Islet precursor cell (in vitro differentiated cells): ENCODE results near the gene PRR23E.

Experiments used
- DNase-seq: peaks from one replicate; pipeline ENCODE4 v3.0.0-alpha.2; 2018

Gene PRR23E

DNA sequence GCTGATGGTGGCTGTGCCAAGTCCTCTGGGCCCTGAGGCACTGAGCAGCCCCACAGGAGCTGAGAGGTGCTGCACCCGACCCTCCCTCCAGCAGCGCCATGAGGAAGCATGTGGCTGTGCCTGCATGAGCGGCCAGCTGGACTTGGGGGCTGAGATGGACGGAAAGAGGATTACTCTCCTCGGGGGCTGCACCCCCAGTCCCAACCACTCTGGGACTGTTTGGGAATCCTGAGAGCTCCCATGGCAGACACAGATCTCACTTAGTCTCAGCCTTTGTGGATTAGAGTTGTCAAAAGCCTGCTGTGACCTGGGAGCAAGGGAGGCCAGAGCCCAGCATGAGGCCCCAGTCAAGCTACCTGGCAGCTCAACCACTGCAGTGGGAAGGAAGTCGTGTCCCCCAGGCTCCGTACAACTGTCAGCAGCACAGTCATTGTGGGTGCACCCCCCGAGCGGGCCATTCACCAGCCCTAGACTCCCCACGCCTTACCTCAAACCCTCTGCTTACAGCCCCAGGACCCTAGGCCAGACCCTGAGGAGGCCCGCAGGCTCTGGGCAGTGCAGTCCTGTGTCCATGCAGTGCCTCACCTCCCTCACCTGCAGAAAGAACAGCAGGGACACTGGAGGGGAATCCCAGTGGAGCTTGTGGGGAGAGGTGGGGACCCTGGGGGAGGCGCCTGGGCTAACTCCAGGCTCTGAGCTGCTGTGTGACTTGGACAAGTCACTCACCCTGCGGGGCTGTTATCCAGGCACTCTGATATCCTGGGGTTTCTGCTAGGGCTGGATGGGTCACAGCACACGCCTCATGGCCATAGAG lies 17.1 kb downstream of the PRR23E start:
- peak; percentile 48 for DNase-seq

DNA sequence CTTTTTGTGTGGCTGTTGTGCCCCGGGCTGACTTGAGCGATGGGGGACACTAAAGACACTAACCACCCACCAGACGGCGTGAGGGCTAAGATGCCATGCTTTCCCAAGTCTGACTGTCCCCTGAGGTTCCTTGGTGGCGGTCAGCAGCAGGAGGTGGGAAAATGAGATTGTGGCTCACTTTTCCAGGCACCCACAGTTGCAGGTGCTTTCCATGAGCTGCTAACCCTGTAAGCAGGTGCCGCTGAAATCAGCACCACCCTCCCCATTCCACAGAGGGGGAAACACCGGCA lies 17.7 kb downstream of the PRR23E start:
- DNase-seq, result no peak

DNA sequence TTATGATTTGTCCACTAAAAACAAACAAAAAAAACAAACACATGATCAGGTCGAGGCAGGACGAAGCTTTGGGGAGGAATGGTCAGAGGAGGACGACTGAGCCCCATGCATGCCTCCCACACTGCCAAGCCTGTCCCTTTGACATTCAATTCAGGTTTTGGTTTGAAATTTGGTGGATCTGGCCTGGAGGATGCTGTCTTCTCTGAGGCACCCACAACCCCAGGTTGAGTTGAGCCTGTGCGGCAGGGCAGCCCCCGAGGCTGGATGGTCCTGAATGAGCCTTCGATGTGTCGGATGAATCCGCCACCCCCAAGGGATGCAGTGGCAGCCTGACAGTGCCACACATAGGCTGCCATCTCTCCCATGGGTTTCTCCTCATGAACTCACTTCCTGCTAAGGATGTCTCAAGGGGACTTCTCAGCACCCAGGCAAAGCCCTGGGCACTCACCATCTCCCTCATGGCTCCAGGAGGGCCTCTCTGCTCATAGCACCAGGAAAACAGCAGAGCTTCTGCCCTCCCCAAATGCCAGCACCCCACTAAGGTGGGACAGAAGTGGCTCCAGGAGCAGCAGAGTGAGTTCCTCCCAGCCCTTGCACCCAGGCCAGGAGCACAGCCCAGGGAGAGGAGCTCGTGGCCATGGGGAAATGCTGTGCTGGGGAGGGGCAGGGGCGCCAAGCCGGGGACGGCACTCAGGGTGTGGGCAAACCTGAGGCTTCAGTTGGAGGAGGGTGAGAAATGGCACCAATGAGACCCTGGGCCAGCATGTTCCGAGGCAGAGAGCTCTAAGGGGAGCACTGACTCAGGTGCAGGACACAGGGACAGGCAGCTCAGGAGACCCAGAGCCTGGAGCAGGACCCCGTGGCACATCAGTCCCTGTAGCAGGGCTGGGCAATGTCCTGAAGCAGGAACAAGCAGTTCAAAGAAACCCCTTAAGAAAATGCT lies 18.5 kb downstream of the PRR23E start:
- peak; percentile 42 for DNase-seq

DNA sequence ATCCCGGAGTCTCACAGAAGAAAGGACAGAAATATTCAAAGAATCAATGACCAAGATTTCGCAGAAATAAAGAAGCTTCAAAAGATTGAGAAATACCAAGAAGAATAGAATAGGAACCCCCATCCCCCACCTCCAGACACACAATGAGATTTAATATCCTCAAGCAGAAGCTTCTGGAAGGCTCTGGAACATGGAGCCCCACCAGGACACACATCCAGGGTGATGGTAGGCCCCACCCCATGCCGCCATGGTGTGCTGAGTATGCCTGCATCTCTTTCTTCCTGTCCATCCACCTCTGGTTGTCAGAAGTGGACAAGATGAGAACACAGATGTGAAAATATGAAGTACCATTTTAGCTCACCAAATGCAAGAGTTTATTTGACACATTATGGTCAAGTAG lies 19.3 kb downstream of the PRR23E start:
- no peak for DNase-seq

DNA sequence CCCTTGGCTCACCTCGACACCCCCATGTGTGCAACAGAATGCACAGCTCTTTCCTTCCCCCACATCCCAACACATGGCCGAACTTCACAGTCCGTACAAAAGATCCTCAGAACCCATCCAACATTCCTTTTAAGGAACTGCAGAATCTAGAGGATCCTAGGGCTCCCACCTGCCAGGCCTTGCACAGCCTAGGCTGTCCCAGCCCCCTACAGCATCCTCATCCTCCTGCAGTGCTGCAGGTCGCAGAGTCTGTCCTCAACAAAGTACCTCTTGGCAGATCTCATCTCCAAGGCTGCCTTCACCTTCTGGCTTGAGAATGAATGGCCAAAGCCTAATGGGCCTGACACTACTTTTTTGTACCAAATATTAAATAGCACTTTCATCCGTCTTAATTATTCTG lies 19.8 kb downstream of the PRR23E start:
- DNase-seq, result peak; percentile 7

DNA sequence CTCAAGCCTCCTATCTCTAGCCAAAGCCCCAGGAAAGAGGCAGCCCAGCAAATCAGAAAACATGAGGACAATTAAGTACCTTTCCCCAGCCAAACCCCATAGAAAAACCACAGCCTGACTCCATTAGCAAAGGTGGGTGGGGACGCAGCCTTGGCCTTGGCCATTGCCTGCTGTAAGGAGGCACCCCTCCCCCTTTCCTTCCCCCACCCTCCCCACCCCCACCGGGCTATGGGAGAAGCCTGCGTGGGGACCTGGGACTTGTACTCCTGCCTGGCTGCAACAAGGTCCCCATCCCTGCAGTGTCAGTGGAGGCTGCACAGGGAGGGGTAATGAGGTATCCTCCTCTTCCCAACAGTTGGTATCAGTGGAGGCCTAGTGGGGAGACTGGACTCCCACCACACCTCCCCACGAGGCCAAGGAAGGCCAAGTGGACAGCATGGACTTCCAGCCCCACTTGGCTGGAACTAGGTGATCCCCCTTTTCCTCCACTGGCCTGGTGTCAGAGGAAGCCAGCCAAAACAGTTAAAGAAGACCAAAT lies 20.5 kb downstream of the PRR23E start:
- DNase-seq, result peak; percentile 26

DNA sequence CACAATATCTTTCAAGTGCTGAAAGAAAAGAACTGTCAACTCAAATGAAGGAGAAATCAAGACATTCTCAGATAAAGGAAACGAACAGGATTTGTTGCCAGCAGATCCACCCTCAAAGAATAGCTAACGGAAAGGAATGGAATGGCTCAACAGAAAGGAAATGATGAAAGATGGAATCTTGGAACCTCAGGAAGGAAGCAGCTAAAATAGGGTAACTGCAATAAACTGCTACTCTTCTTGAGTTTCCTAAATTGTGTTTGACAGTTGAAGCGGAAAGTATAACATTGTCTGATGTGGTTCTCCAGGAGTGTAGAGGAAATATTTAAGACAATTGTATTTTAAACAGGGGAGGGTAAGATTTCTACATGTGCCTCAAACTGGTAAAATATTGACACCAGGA lies 22.0 kb downstream of the PRR23E start:
- no peak for DNase-seq

DNA sequence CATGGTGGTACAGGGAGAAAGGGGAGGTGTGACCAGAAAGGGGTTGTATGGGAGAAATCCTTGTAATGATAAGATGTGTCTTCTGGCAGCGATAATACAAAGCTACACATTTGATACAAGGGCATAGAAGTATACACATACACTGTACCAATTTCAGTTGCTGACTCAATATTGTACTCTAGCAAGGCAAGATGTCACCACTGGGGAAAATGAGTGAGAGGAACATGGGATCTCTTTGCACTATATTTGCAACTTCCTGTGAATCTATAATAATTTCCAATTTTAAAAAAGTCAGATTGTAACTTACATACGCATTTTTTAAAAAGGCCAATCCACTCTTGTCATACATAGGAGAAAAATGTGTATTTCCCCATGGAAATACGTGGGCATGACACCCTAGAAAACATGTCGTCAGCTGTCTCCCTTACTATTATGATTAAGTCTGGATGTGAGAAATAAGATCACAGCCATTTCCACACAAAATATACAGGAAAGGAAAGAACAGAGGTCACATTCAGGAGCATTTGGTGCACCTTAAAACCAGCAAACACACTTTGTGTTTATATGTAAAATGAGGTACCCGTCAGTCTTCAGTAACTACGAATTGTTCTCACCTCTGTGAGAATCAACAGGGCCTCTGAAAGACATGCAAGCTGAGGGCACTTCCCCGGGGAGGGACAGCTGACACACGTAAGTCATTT lies 22.9 kb downstream of the PRR23E start:
- DNase-seq, result peak; percentile 20

DNA sequence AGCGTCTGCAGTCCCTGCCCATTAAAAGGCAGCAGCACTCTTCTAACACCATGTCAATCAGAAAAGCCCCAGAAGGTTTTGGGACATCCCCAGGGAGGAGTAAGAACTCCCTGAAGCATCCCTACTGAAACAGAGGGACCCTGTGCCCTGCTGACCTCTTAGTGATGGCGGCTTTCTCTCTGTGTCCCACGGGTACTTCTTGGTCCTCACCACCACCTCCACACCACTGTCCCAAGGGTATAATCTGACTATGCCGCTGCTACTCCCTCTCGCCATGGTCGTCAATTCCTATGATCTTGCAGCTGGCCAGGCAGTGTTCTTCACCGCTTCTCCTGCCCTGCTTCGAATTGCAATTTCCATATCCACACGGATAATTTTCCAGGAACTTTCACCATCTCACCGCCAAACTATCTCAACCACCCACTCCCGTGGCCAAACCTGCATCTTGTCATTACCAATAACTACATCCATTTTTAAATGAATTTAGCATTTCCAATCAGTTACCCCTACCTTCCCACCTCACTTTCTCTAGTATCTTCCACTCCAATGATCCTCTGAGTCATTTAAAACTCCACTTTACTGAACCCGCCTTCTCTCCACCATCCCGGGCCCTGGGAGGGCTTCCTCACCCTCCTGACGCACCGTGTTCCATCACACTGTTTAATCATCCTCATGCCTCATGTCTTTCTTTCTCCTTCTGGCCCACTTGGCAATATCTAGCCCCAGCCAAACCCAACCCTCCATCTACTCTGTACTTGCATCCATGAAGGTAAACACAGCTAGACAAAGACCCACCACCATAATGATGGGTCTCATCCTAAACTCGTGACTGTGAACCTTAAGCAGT lies 23.7 kb downstream of the PRR23E start:
- DNase-seq, result no peak

DNA sequence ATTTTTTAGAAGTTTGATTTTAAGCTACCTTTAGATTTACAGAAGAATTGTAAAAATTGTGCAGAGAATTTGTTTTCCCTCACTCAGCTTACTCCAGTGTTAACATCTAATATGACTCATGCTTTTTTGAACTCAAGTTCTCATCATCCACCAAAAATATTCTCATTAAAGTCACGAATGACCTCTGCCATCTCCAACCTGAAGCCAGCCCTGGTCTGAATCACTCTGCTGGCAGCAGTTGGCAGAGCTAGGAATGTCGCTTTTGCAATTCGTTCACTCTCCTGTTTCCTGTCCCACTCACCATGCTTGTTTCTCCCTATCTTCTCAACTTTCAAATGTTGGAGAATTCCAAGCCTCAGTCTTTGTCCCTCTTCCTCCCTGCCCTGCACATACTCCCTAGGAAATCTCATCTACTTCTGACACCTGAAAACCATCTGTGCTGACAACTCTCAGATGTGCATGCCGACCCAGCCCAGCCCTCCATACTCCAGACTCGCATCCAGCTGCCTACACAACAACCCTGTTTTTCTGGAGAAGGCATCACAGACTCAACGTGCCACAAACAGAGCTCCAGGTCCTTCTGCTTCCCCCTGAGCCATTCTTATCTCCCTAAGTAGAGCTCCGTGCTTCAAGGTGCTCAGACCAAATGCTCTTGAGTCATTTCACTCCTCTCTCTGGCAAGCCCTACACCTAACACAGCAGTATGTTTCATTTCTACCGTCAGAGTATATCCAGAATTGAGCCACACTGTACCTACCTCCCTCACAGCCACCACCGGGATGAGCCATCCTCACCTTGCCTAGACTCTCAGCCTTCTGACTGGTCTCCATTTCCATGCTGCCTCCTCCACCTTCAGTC lies 24.9 kb downstream of the PRR23E start:
- no peak for DNase-seq

DNA sequence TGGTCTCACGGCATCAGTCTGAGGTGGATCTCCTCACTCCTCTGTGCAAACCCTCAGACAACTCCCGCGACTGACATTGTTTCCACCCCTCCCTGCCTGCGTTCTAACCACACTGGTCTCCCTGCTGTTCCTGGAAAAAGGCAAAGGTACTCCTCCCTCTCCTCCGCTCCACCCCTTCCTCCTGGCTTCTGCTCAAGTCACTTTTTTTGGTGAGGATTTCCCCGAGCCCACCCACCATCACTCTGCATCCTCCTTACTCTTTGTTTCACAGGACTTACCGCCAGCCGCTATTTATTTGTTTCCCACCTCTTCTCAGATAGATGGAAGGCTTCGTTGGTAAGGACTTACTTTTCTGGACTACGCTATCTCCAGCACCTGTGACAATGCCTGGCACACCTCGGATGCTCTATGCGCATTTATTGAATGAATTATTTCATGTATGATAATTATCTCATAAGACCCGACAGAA lies 25.6 kb downstream of the PRR23E start:
- DNase-seq, result no peak

DNA sequence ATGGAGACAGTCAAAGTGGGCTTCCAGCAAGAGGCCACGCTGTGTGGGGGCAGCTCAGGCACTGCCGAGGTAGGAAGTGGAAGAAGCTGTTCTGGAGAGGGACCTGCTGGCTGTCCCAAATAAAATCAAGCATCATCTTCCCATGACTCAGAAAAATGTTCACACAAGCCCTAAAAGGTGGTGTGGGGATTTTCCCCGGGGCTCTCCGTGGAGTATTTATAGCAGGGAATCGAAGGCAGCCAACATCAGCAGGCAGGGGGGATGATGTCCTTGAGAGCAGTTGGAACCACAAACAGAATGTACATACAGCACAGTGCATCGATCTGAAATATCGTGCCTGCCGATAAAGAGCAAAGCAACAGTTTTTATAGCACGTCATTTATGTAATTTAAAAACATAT lies 27.6 kb downstream of the PRR23E start:
- no peak for DNase-seq

DNA sequence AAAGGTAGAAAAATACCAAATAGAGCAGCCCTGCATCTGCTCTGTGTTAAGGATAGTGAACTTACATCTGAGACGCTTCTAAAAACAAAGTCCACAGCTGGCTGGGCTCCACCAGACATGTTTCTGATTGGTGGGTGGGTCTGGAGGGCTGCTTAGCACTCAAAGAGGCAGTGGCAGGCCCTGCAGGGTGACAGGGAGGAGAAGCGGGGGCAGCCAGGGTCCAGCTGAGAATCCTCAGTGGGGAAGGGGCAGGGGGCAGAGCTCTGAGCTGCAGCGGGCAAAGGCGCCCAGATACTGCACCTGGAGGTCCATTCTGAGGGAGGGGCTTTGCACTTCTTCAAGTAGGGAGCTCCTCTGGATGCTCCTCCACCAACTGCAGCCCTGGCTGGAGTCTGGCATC lies 28.1 kb downstream of the PRR23E start:
- no peak for DNase-seq

DNA sequence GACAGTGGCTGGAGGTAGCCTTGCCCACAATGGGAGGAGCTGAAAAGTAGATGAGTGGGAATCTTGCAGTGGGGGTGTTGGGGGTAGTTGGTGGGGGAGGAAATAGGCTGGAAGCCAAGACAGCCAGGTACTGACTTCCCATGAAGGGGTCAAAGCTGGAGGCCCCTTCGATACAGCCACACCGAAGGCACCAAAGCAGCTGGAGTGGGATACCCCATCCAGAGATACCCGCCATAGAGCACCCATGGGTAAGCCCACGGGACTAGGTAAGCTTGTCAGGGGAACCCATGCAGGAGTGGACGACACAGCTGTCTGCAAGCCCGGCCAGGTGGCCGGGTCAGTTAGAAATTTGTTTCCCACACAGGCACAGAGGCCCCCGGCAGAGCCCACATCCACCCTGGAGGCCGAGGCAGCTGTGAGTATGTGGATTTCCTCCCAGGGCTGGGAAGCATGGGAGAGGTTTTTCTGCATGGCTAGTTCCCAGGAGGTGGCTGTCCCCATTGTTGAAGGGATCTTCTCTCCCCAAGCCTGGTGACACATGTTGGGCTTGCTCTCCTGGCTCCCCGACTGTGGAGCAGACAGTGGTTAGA lies 28.6 kb downstream of the PRR23E start:
- DNase-seq, result no peak

DNA sequence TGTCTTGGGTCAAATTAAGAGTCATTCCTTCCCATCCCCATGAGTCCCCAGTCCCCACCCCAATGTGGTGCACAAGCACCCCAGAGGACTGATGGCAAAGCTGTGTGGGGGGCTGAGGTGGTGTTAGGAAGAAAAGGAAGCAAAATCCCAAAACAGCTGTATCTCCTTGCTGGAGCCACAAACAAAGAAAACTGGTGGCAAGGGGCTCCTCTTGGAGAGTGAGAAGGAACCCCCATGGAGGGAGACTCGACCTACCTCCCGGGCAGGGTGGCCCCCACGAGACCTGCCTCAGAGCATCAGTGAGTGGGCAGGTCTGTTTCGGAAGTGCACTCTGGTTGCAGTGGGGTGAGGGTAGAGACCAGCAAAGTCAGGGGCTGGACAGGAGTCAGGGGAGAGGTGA lies 29.2 kb downstream of the PRR23E start:
- DNase-seq, result no peak

DNA sequence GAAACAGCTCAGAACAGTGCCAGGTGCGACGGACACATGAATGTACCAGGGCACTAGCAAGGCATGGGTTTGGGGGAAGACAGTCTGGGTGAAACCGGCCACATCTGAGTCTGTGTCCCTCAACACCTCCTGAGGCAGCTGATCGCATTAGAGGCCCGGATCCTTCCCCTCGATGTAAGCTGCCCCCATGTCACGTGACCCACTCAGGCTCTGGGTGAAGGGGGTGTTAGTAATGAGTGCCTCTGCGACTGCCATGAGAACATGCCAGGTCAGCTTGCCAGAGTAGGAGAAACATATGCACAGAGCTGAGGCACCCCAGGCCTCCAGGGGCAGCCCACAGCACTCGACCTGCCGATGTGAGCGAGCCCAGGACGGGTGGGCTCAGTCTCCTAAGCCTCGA lies 29.7 kb downstream of the PRR23E start:
- DNase-seq, result no peak

DNA sequence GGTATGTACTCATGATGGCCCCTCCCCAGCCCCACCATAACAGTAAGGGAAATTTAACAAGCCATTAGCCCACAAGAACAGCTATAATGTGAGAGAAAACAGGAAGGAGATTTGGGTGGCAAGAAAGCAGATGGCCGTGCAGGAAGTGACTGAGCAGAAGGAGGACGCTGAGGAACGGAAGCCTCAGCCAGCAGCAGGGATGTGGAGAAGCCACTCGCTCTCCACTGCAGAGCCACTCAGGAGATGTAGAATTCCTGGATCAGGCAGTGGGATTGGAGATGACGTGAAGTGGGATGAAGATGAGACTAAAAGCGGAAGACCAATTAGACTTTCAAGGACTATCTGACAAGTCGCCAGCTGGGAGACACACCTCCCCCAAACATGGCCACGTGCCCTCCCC lies 31.2 kb downstream of the PRR23E start:
- no peak for DNase-seq

DNA sequence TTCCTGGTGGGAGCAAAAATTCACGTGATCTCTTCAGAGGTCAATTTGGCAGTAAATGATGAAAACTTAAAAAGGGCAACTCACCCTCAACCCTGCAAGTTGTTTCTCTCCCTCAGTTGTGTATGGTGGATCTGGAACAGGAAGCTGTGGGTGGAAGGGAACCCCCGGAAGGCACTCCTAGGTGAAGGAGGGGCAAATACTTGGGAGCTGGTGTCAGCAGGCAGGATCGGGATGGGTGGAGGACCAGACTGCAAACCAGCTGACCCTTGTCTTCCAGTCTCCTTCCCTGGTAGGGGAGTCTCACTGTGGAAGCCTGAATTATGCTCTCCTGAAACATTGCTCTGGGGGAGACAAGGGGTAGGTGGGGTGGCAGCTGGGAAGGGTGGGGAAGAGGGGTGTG lies 33.5 kb downstream of the PRR23E start:
- no peak for DNase-seq

DNA sequence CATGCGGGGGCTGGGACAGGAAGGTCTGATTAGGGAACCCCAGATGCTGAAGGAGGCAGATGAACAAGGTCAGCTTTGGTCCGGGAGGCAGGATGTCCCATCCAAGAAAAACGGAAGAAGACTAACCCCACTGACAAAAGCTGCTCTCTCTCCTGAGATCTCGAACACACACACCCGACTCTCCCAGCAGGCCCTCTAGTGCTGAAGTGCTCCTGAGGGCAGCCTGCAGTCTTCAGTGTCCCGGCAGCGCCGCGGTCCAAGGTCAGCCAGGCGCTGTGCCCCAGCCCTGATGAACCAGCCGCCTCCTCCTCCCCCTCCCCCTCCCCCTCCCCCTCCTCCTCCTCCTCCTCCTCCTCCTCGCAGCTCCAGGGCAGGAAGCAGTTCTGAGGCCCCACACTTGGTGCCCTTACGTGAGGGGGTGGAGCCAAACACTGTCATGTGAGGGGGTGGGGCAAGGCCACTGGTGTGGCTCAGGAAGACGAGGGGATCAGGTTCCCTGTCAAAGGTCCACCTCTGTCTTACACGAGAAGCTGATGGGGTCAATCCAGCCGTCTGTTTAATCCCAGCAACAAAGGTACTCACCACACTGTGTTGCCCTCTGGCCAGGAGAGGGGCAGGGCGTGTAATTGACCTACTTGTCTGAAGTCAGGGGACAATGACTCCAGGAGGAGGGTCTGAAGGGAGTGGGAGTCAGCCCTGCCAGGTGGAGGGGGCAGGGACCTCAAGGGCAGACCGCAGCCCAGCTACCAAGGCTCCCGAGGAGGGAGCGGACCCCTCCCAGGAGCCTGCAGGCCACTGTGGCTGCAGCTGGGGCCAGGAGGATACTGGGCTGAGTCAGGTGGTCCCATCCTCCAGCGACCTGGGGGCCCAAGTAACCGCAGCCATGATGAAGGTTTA lies 34.3 kb downstream of the PRR23E start:
- DNase-seq, result peak; percentile 62

DNA sequence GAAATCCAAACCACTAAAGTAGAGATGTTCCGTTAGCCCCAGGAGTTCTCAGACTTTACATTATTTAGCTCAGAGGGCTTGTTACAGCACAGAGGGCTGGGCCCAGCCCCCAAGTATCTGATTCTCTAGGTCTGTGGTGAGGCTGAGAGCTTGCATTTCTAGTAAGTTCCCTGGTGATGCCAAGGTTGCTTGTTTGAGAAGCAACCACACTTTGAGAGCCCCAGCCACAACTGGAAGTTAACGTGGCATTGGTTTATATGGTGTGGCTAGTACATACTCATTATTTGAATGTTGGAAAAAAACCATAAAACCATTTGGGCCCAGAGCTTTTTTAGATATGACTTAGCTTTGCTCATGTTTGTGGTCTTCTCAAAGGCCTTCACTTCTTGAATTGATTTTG lies 35.9 kb downstream of the PRR23E start:
- DNase-seq, result no peak
